ENCODE data around the gene IFNGR2.
"Not testable (repeated sequence)": the region's sequence is repeated elsewhere in the genome, so short reads cannot be mapped to it uniquely, and the experiment has no call there.

Gene IFNGR2

DNA sequence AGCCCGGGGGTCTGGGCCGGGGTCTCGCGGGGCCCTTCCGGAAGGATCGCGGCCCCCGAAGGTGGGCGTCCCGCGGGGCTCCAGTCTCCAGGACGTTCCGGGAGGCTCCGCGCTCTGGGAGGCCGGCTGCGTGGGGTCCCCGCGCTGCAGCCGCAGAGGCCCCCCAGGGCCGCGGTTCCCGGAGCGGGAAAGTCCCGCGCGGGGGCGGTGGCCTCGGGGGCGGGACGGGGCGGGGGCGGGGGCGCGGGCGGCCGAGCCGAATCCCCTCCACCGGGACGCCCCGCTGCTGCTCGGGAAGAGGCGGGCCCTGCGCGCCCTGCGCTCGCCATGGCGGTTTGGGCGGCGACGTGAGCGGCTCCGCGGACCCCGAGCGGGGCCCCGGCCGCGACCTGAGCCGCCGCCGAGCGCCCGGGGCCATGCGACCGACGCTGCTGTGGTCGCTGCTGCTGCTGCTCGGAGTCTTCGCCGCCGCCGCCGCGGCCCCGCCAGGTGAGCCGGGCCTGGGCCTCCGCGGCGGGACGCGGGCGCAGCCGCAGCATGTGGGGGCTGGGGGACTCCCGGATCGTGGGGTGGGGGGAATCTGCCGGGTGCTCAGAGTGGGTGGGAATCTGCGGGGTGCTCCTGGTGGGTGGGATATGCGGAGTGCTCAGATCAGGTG is at the start of gene IFNGR2:
IFNGR2 (plus strand) TSS at position 286 of the 658 bp plus-strand sequence; CDS start at position 417, 131 bp downstream.
- DNase-seq = no peak

DNA sequence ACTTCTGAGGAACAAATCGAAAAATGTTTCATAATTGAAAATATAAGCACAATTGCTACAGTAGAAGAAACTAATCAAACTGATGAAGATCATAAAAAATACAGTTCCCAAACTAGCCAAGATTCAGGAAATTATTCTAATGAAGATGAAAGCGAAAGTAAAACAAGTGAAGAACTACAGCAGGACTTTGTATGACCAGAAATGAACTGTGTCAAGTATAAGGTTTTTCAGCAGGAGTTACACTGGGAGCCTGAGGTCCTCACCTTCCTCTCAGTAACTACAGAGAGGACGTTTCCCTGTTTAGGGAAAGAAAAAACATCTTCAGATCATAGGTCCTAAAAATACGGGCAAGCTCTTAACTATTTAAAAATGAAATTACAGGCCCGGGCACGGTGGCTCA is 47.9 kb upstream of the IFNGR2 start:
- DNase-seq = no peak

- no peak for DNase-seq
These were observed 47.2 kb upstream of the IFNGR2 start for GRCh38 chr21:33355996-33356395.

GRCh38 chr21:33357177-33357576 is 46.0 kb upstream of the IFNGR2 start:
- no peak for DNase-seq

- DNase-seq = no peak
These were observed 43.8 kb upstream of the IFNGR2 start for GRCh38 chr21:33359446-33359845.

DNA sequence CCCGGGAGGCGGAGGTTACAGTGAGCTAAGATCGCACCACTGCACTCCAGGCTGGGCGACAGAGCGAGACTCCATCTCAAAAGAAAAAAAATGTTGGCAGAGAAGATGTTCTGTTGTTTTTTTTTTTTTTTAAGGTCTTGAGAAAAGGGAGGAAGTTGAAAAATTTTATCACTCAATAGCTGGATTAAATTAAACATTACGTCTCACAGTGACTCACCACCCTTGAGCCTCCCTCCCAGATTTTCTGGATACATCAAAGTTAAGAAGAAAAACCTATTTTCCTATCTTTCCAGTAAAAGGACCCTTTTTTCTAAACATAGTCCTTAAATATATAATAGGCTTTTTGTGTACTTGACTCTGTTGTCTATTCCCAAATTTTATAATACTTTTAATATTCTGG is 42.9 kb upstream of the IFNGR2 start:
- no peak for DNase-seq

GRCh38 chr21:33360881-33361602 is 42.2 kb upstream of the IFNGR2 start:
- peak; percentile 21 for DNase-seq

DNA sequence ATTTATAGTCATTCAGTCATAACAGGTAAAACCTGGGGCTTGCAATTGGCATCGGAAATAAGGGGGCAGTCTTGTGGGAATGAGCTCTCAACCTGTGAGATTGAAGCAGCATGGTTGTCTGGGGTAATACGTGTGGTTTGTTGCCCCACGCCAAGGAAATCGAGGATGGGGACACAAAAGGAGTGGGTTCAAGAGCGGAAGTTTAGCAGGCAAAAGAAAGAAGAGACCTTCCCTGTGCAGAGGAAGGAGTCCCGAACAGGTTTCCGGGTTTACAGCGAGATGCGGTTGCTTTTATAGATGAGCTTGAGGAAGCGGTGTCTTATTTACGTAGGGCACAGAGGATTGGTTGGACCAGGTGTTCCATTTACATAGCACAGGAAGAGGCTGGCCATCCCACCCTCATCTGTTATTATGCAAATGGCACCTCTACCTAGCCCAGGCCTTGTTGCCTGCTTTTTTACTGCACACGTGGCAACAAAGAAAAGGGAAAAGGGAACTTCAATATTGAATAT is 41.1 kb upstream of the IFNGR2 start:
- no peak for DNase-seq

- not testable (repeated sequence) for DNase-seq
These were observed 39.2 kb upstream of the IFNGR2 start for GRCh38 chr21:33363911-33364609.

- no peak for DNase-seq
These were observed 38.4 kb upstream of the IFNGR2 start for GRCh38 chr21:33364830-33365229.

DNA sequence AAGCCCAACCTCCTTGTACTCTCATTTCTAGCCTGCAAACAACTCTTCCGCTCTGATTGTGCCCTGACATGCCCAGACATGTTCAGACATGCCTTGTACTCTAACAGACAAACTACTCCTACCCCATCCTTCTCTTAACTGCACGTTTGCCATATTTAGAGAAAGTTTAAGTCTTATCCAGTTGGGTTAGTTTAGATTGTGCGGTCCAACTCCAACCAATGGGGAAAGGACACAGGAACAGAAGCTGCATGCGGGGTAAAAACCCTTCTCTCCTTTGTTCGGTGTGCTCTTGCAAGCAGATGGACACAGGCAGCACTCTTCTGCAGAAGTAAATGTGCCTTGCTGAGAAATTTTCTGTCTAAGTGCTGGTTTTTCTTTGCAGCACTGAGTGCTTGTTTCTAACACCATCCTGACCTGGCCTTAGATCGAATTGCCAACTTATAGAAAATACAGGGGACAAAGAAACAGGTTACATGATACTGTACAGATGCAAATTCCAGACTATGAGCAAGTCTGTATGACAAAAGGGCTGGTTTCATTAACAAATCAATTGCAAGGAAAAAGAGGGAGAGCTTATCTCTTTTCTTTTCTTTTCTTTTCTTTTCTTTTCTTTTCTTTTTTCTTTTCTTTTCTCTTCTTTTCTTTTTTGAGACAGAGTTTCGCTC is 35.8 kb upstream of the IFNGR2 start:
- no peak for DNase-seq

DNA sequence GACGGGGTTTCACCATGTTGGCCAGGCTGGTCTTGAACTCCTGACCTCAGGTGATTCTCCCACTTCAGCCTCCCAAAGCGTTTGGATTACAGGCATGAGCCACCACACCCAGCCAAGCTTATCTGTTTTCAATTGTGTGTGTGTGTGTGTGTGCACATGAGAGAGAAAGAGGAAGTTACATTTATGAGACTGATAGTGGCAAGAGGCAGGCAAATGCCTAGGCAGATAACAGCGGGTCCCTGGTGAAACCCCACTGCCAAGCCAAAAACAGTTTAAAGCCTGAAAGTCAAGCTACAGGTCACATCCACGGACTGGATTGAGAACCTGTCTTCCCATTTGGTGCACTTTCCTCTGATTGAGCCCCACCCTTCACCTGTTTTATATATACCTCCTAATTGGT is 35.1 kb upstream of the IFNGR2 start:
- DNase-seq = no peak

GRCh38 chr21:33368576-33368975 is 34.6 kb upstream of the IFNGR2 start:
- no peak for DNase-seq

DNA sequence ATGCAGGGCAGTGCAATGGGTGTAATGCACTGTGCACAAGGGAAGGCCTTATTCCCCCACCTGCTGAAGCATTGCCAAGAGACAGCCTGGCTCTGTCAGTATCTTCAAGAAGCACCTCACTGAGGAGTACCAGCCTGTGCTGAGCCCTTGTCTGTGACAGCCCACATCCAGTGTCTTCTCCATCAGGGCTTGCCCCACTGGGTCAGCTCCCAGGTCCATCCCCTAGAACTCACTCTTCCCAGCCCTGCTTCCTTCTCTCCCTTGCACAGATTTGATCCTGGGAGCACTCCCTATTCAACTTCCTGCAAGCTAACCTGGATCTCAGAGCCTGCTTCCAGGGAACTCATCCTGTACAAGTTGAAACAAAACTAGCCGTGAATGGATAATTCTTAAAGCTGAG is 33.6 kb upstream of the IFNGR2 start:
- no peak for DNase-seq

GRCh38 chr21:33370305-33370704 is 32.9 kb upstream of the IFNGR2 start:
- DNase-seq = no peak

DNA sequence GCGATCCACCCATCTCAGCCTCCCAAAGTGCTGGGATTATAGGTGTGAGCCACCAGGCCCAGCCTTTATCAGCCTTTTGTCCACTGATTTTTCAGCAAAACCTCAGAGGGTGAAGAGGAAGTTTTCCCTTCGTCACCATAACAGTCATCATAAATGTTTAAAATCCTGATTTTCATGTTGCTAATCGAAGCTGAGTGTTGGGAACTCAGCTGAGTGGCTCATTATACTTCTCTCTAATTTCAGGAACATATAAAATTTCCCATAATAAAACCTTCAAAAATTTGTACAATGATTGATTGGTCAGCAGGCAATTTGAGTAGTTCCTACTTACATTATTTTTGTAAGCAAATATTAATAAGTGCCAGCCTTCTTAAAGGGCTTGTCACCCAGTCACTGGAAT is 31.8 kb upstream of the IFNGR2 start:
- no peak for DNase-seq

DNA sequence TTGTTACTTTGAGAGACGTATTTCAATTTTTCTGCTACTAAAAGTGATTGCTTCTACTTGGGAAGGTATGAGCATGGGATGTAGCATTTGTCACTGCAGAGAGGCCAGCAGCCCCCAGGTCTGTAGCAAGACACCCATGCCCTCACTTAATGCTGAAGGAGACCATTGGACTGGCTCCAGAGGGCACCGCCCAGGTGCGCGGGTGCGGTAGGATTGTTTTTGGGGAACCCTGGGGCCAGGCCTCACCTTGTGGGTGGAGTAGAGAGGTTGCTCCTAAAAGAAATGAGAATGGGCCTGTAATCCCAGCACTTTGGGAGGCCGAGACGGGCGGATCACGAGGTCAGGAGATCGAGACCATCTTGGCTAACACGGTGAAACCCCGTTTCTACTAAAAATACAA is 30.6 kb upstream of the IFNGR2 start:
- no peak for DNase-seq

DNA sequence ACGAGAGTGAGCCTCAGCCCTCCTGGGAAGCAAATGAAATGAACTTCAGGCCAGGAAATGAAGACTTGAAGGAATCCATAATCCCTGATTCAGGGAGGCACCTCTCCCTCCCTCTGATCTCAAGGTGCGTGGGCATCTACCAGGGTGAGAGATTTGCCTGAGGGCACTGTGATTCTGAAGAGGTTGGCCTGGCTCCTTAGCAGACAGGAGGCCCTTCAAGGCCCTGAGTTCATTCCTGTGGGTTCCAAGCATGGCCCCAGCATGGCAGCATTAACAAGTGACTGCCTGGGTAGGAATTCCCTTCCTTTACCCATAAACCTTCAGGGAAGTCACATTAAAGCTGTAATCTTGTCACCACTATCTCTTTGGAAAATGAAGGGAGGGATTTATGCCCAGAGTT is 29.8 kb upstream of the IFNGR2 start:
- no peak for DNase-seq

GRCh38 chr21:33374080-33374449 is 29.1 kb upstream of the IFNGR2 start:
- no peak for DNase-seq

DNA sequence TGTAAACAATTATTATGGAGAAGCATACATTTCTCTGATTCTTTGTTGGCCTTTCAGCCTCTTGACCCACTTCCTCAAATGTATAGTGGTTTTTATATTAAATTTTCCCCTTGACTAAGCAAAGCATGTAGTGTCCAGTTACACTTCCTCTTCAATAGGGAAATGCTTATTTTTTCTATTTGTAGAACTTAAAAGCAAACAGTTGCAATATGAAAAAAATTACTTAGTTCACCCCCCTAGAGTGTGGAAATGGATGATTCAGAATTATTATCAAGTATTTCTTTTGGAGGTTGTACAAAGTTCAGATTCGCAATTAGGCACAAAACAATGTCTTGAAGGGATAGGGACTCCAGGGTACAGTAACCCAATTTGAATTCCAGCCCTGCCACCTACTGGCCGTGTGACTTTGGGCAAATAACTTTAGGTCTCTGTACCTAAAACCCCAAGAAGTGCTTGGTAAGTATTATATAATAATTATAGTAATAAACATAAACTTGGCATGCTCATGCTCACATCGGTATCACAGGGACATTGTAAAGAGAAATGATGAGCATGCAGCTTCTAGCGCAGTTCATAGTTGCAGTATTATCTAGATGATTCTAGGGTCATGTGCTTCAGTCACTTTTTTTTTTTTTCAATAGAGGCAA is 28.6 kb upstream of the IFNGR2 start:
- DNase-seq = no peak

DNA sequence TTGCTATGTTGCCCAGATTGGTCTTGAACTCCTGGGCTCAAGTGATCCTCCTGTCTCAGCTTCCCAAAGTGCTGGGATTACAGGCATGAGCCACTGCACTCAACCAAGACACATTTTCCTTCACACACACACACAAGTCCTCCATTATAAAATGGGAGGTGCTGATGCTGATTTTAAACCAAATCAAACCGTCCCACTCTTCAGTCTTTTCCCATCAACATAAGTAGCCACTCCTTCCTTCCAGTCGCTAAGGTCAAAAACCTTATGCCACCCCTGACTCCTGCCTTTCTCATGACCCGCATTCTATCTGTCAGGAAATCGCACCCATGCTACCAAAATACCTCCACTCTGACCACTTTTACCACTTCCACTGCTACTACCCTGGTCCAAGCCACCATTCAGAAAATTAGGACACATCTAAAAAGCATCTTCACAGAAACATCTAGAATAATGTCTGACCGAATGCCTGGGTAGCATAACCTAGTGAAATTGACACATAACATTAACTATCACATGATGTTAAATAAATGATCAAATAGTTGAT is 28.0 kb upstream of the IFNGR2 start:
- DNase-seq = no peak

GRCh38 chr21:33377221-33377920 is 25.8 kb upstream of the IFNGR2 start:
- DNase-seq = no peak

Data from DMS79 (cell line).